ENCODE measurements around the gene LPIN1. TPM values are rescaled to one million over a fixed set of nuclear protein-coding genes. Genes with fewer than 3 reads are reported as not detected.

LPIN1 gene
- polyA plus RNA-seq, 4 donors: 22.1 to 26.2 (median 23.9) TPM

- no peak for DNase-seq (ENCODE audit: low read depth in 4 of 4, low spot score in 3 of 4)
Measured at GRCh38 chr2:11778416-11778815, 32.0 kb downstream of the LPIN1 start.

- DNase-seq (ENCODE audit: low read depth in 4 of 4, low spot score in 3 of 4): peak in 2 of 4 donors; percentile 25 to 36
Measured at GRCh38 chr2:11778923-11779757, 32.7 kb downstream of the LPIN1 start.

DNA sequence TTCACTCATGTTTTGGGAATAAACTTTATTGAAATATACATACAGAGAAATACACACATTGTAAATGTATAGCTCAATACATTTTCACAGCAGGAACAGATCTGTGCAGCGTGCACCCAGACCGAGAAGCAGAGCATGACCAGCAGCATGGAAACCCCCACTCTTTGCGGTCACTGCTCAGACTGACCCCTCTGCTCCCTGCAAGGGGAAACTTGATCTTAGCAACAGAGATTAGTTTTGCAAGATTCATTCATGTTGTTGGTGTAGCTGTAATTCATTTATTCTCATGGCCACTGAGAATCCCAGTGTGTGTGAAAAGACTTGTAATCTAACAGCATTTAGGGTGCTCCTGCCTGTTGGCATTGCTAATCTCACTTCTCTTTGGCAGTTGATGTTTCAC, 35.2 kb downstream of the LPIN1 start:
- peak in 1 of 4 donors; percentile 37 for DNase-seq (ENCODE audit: low read depth in 4 of 4, low spot score in 3 of 4)

- DNase-seq (ENCODE audit: low read depth in 4 of 4, low spot score in 3 of 4): no peak
Measured at GRCh38 chr2:11784280-11784679, 37.8 kb downstream of the LPIN1 start.

DNA sequence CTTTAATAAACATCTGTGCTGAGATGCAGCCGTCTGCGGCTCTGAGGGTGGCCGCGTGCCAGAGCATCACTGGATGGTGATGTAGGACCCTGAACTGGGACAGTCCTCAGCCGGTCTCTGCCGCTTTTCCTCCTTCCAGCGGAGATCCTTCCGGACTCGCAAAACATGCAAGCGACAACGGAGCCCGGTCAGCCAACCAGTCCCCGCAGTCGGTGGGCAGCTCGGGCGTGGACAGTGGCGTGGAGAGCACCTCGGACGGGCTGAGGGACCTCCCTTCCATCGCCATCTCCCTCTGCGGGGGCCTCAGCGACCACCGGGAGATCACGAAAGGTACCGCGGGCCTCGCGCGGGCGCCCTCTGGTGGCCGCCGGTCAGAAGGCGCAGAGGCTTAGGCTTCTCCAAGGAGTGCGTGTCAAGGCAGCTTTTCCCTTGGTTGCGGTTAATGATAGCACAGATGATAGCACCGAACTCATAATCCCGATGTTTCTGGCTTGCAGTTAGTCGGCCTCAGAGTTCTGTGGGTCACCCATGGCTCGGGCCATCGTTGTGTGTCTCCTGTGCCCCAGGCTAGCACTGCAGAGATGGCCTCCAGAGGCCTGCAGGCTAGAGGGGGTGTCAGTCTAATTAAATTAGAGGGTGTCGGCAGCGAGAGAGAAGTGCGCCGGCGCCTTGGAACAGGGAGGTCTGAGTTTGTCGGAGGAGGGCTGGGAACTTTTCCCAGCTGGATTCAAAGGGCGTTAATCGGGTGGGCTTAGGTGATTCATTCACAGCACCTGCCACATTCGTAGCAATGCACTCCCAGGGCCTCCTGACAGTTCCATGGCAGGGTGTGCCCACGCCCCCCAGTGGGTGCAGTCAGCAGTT, 38.5 kb downstream of the LPIN1 start:
- peak in 2 of 4 donors; percentile 21 to 25 for DNase-seq (ENCODE audit: low read depth in 4 of 4, low spot score in 3 of 4)

DNA sequence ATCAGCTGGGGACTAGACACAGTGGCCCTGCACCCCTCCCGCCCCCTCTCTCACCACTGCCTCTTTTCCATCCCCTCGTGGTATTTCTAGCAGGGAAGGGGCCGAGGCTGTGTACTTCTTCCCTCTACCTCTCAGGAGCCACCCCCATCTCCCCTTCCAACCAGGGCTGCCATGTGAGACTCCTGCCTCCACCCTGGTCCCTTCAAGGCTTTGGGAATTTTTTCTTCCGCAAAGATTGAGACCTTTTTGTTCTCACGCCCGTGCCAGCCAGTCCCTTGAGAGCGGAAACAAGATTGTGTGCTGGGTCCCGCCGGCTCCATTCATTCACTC, 39.1 kb downstream of the LPIN1 start:
- no peak for DNase-seq (ENCODE audit: low read depth in 4 of 4, low spot score in 3 of 4)

DNA sequence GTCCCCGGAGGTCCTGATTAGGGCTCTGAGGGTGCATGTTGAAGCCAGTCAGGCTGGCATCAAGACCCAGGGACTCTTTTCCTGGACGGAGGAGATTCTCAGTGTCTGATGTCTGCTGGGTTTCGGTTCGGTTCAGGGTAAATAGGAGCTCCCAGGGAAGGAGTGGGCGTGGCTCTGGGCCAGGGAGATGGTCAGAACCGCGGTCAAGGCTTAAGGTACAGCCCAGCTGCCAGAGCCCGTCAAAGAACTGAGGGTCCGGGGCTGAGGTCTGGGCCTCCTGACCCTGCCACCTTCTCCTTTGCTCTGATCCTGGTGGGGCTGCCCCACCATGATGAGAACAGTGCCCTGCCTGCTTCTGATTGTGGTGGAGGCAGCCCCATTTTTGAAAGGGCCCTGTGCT, 39.8 kb downstream of the LPIN1 start:
- DNase-seq (ENCODE audit: low read depth in 4 of 4, low spot score in 3 of 4): no peak

DNA sequence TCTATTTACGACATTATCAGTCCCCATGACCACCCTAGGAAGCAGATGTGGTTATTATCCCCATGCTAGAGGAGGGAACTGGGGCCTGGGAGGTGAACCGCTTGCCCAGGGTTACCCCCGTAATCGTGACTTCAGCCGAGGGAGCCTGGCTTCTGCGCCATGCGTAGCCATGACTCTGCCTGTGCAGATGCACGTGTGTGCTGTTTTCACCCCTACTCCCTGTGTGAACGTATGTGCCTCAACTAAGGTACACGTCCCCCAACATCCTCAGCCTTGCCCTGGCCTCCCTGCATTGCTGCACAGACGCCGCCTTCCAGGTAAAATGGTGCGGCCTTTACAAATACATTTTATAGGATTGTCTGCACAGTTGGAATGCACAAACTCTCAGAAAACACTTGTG, 40.2 kb downstream of the LPIN1 start:
- DNase-seq (ENCODE audit: low read depth in 4 of 4, low spot score in 3 of 4): no peak

GRCh38 chr2:11787991-11788390, 41.6 kb downstream of the LPIN1 start:
- no peak for DNase-seq (ENCODE audit: low read depth in 4 of 4, low spot score in 3 of 4)

GRCh38 chr2:11788461-11789124, 42.2 kb downstream of the LPIN1 start:
- DNase-seq (ENCODE audit: low read depth in 4 of 4, low spot score in 3 of 4): no peak

DNA sequence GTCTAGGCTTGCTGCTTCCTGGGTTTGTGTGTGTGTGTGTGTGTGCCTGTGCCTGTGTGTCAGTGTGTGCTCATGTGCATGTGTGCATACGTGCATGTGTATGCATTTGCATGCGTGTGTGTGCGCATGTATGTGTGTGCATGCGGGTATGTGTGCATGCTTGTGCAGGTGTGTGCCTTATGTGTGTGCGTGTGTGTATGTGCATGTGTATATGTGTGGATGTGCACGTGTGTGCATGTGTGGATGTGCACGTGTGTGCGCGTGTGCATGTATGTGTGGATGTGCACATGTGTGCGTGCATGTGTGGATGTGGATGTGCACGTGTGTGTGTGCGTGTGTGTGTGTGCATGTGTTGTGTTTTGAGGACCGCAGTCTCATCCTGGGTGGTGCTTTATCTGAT, 42.8 kb downstream of the LPIN1 start:
- no peak for DNase-seq (ENCODE audit: low read depth in 4 of 4, low spot score in 3 of 4)

DNA sequence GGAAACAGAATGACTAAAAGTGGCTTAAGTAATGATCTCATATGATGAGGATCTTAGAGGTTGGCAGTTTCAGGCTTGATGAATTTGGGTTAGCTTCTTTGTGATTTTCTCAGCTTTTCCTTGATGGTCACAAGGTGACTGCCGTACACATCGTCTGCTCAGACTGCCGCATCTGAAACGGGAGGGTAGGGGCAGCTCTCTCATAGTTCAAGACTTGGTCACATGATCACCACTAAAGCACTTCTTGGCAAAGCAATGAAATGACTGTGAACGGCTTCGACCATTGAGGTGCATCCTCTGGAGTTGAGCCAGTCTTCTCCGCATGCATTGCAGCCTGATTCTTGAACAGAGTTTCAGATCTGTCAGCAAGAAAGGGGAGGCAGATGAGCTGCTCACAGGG, 43.8 kb downstream of the LPIN1 start:
- no peak for DNase-seq (ENCODE audit: low read depth in 4 of 4, low spot score in 3 of 4)

GRCh38 chr2:11795590-11795989, 49.2 kb downstream of the LPIN1 start:
- DNase-seq (ENCODE audit: low read depth in 4 of 4, low spot score in 3 of 4): no peak

GRCh38 chr2:11796190-11797171, 50.0 kb downstream of the LPIN1 start:
- DNase-seq (ENCODE audit: low read depth in 4 of 4, low spot score in 3 of 4): no peak

DNA sequence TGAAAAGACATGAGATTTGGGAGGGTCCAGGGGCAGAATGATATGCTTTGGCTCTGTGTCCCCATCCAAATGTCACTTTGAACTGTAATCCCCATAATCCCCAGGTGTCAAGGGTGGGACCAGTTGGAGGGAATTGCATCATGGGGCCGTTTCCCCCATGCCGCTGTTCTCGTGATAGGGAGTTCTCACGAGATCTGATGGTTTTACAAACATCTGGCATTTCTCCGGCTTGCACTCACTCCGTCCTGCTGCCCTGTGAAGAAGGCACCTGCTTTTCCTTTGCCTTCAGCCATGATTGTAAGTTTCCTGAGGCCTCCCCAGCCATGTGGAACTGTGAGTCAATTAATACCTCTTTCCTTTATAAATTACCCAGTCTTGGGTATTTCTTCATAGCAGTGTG, 51.4 kb downstream of the LPIN1 start:
- DNase-seq (ENCODE audit: low read depth in 4 of 4, low spot score in 3 of 4): no peak

DNA sequence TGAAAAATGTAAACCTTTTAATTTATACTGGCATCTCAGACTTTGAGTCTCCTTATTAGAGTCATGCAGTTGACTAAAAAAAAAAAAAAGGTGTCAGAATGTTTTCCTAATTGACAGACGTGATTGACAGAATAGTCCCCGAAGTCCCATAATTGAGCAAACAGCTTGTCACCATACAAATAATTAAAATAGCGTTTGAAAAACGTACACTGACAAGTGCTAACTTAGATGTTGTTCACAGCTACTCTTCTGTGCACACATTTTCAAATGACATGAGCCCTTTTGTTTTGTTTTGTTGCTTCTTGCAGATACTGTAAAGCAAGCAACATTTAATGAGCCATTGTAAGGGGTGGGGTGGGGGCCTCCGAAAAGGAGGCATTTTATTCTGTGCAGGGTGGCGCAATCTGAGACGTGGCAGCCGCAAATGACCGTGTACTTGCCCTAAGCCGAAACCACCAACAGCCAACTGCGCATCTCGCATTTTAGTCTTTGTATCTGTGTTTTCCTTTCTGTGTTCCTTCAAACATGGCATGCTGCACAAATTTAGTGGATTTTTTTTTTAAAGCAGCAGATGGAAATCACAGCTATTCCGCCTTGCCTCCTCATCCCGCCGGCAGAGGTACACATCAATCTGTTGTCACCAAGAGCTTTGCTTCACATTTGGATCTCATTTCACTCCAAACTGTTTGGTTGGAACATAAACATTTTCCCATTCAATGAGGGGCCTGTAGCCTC, 52.4 kb downstream of the LPIN1 start:
- no peak for DNase-seq (ENCODE audit: low read depth in 4 of 4, low spot score in 3 of 4)

DNA sequence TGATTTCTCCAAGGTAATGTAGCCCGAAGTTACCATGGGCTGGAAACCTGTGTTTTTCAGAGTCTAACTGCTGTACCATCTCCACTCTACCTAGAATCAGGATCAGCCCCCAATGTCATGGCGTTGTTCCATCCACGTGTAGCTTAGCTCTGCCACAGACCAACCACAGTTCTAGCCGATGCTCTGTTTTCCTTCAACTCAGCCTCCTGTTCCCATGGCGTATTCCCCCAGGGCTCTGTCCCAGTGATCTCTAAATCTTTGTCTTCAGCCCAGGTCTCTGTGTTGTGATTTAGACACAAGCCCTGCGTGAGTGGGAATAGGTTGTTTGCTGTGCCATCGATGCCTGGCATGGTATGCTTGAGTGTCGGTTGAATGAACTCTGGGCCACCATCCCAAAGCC, 53.4 kb downstream of the LPIN1 start:
- DNase-seq (ENCODE audit: low read depth in 4 of 4, low spot score in 3 of 4): no peak

GRCh38 chr2:11802782-11803191, 56.4 kb downstream of the LPIN1 start:
- DNase-seq (ENCODE audit: low read depth in 4 of 4, low spot score in 3 of 4): no peak

DNA sequence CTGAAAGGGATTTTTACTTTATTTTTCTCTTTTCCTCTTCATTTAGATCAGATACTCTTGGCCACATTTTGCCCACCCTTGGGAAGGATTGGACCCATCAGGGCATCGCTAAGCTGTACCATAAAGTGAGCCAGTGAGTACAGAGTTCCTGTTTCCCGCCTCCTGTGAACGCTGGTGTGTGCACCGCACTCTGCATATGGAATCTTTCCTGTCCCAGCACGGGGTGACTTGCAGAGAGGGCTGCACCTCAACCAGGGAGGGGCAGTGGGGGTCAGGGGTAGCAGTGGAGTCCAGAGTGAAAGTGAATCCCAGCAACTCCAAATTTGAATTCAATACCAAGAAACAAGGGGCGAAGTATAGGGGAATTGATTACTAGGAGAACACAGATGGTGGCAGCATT, 58.6 kb downstream of the LPIN1 start:
- DNase-seq (ENCODE audit: low read depth in 4 of 4, low spot score in 3 of 4): no peak

- DNase-seq (ENCODE audit: low read depth in 4 of 4, low spot score in 3 of 4): no peak
Measured at GRCh38 chr2:11805920-11806319, 59.5 kb downstream of the LPIN1 start.

Measured in left renal pelvis (tissue), 4 donors.